ENCODE measurements around the gene CDH22.

CDH22 gene

GRCh38 chr20:46219920-46220319 is 88.4 kb downstream of the CDH22 start:
- no peak for TF ChIP-seq CTCF (IDR thresholded peaks at IDR 0.05)
- no peaks in the 10 kb centered on the region for H3K4me1 ChIP-seq (ENCODE audit: control insufficient read depth in 1 of 2, insufficient read depth in 1 of 2, low read depth in 1 of 2, low read length in 1 of 2)
- no peak overlapping the region for H3K27ac ChIP-seq
- no peaks in the 10 kb centered on the region for H3K9me3 ChIP-seq
- H3K36me3 ChIP-seq, result no peaks in the 10 kb centered on the region
- H3K27me3 ChIP-seq, result peaks cover 34% of the 10 kb centered on the region
- no peak overlapping the region for H3K4me3 ChIP-seq (ENCODE audit: low read depth in 1 of 2, low read length in 1 of 2)

GRCh38 chr20:46219190-46219589 is 89.1 kb downstream of the CDH22 start:
- Histone ChIP-seq H3K36me3 (no peaks in the 10 kb centered on the region), H3K27ac (no peak overlapping the region), H3K4me3 (ENCODE audit: low read depth in 1 of 2, low read length in 1 of 2) (no peak overlapping the region), H3K4me1 (ENCODE audit: control insufficient read depth in 1 of 2, insufficient read depth in 1 of 2, low read depth in 1 of 2, low read length in 1 of 2) (no peaks in the 10 kb centered on the region), H3K9me3 (no peaks in the 10 kb centered on the region), H3K27me3 (peaks cover 34% of the 10 kb centered on the region)
- no peak for TF ChIP-seq CTCF (IDR thresholded peaks at IDR 0.05)

GRCh38 chr20:46218656-46219055 is 89.6 kb downstream of the CDH22 start:
- H3K9me3 ChIP-seq, result no peaks in the 10 kb centered on the region
- no peaks in the 10 kb centered on the region for H3K4me1 ChIP-seq (ENCODE audit: control insufficient read depth in 1 of 2, insufficient read depth in 1 of 2, low read depth in 1 of 2, low read length in 1 of 2)
- no peak overlapping the region for H3K27ac ChIP-seq
- peaks cover 33% of the 10 kb centered on the region for H3K27me3 ChIP-seq
- H3K36me3 ChIP-seq, result no peaks in the 10 kb centered on the region
- TF ChIP-seq CTCF (IDR thresholded peaks at IDR 0.05), result no peak
- H3K4me3 ChIP-seq (ENCODE audit: low read depth in 1 of 2, low read length in 1 of 2), result no peak overlapping the region

GRCh38 chr20:46217583-46217982 is 90.7 kb downstream of the CDH22 start:
- peaks cover 36% of the 10 kb centered on the region for H3K27me3 ChIP-seq
- TF ChIP-seq CTCF (IDR thresholded peaks at IDR 0.05), result no peak

GRCh38 chr20:46216770-46217464 is 91.4 kb downstream of the CDH22 start:
- H3K9me3 ChIP-seq, result no peaks in the 10 kb centered on the region
- no peak for TF ChIP-seq CTCF (IDR thresholded peaks at IDR 0.05)
- peaks cover 39% of the 10 kb centered on the region for H3K27me3 ChIP-seq
- H3K27ac ChIP-seq, result no peak overlapping the region
- H3K4me3 ChIP-seq (ENCODE audit: low read depth in 1 of 2, low read length in 1 of 2), result no peak overlapping the region
- no peaks in the 10 kb centered on the region for H3K36me3 ChIP-seq
- no peaks in the 10 kb centered on the region for H3K4me1 ChIP-seq (ENCODE audit: control insufficient read depth in 1 of 2, insufficient read depth in 1 of 2, low read depth in 1 of 2, low read length in 1 of 2)

More at GRCh38 chr20:46217583-46217982, 90.7 kb downstream of the CDH22 start:
- no peaks in the 10 kb centered on the region for H3K36me3 ChIP-seq
- H3K27ac ChIP-seq, result no peak overlapping the region
- H3K4me1 ChIP-seq (ENCODE audit: control insufficient read depth in 1 of 2, insufficient read depth in 1 of 2, low read depth in 1 of 2, low read length in 1 of 2), result no peaks in the 10 kb centered on the region
- no peaks in the 10 kb centered on the region for H3K9me3 ChIP-seq
- H3K4me3 ChIP-seq (ENCODE audit: low read depth in 1 of 2, low read length in 1 of 2), result no peak overlapping the region

All from neutrophil (primary cell).